Osteoblast (primary cell): ENCODE data around the gene OR2A1. TPM values are rescaled to one million over a fixed set of nuclear protein-coding genes. Genes with fewer than 3 reads are reported as not detected.
"Not testable (repeated sequence)": the region's sequence is repeated elsewhere in the genome, so short reads cannot be mapped to it uniquely, and the experiment has no call there.

ENCODE experiments used
- DNase-seq: peaks from one replicate; pipeline ENCODE4 v3.0.0; 2011; ENCODE audit warnings: low spot score, mixed read lengths; ENCODE audit not compliant: insufficient read length; ENCODE audit errors: missing footprints
- H2AFZ ChIP-seq: 2 replicates; pipeline ENCODE4 v1.6.0; 2011; ENCODE audit warnings: mild to moderate bottlenecking, low read length
- H3K27ac ChIP-seq: 2 replicates; pipeline ENCODE4 v1.5.1; 2011; ENCODE audit warnings: mild to moderate bottlenecking, low read depth, low read length, moderate library complexity
- H3K27me3 ChIP-seq: 2 replicates; pipeline ENCODE4 v1.6.0; 2012; ENCODE audit warnings: mild to moderate bottlenecking, control low read depth, inconsistent platforms, low read length, moderate library complexity; ENCODE audit not compliant: insufficient read depth
- H3K36me3 ChIP-seq: 2 replicates; pipeline ENCODE4 v1.5.1; 2011; ENCODE audit warnings: mild to moderate bottlenecking, low read length, control low read depth, moderate library complexity; ENCODE audit not compliant: insufficient read depth
- H3K4me1 ChIP-seq: 2 replicates; pipeline ENCODE4 v1.5.1; 2011; ENCODE audit warnings: mild to moderate bottlenecking, low read length, control low read depth, moderate library complexity; ENCODE audit not compliant: insufficient read depth
- H3K4me2 ChIP-seq: 2 replicates; pipeline ENCODE4 v1.6.0; 2011; ENCODE audit warnings: mild to moderate bottlenecking, low read length; ENCODE audit not compliant: insufficient read depth
- H3K4me3 ChIP-seq: fragments of 200-600 bp; sonication (generic); 3 replicates; pipeline ENCODE4 v1.5.1; 2012; ENCODE audit warnings: mild to moderate bottlenecking, low read length, inconsistent platforms; ENCODE audit not compliant: insufficient read depth
- H3K79me2 ChIP-seq: 2 replicates; pipeline ENCODE4 v1.6.0; 2012; ENCODE audit warnings: mild to moderate bottlenecking, low read length, control low read depth, inconsistent platforms; ENCODE audit not compliant: insufficient read depth
- H3K9me3 ChIP-seq: 2 replicates; pipeline ENCODE4 v1.5.1; 2011; ENCODE audit warnings: low read depth, low read length, control low read depth
- H4K20me1 ChIP-seq: 2 replicates; pipeline ENCODE4 v1.6.0; 2012; ENCODE audit warnings: mild to moderate bottlenecking, low read length, control low read depth; ENCODE audit not compliant: insufficient read depth
- total RNA-seq: library from RNA; depleted of rRNA; stranded (reverse); fragments of >200 nt; gene quantifications from 2 replicates; pipeline ENCODE4 v1.2.3, GENCODE V29; 2012

OR2A1 gene
- total RNA-seq, 1 donor: 0.36 TPM

- H3K4me2 ChIP-seq, H3K79me2 ChIP-seq, H3K4me1 ChIP-seq, H3K4me3 ChIP-seq, H3K27ac ChIP-seq, H3K9me3 ChIP-seq, DNase-seq, H3K36me3 ChIP-seq, H4K20me1 ChIP-seq, H2AFZ ChIP-seq, H3K27me3 ChIP-seq: not testable (repeated sequence)
Measured at GRCh38 chr7:144317537-144317936, 5.3 kb downstream of the OR2A1 start.

GRCh38 chr7:144319547-144319946 is 7.3 kb downstream of the OR2A1 start:
- H3K36me3 ChIP-seq, H3K27me3 ChIP-seq, H3K4me3 ChIP-seq, H3K27ac ChIP-seq, DNase-seq, H4K20me1 ChIP-seq, H3K9me3 ChIP-seq, H3K4me2 ChIP-seq, H3K4me1 ChIP-seq, H2AFZ ChIP-seq, H3K79me2 ChIP-seq: not testable (repeated sequence)

DNA sequence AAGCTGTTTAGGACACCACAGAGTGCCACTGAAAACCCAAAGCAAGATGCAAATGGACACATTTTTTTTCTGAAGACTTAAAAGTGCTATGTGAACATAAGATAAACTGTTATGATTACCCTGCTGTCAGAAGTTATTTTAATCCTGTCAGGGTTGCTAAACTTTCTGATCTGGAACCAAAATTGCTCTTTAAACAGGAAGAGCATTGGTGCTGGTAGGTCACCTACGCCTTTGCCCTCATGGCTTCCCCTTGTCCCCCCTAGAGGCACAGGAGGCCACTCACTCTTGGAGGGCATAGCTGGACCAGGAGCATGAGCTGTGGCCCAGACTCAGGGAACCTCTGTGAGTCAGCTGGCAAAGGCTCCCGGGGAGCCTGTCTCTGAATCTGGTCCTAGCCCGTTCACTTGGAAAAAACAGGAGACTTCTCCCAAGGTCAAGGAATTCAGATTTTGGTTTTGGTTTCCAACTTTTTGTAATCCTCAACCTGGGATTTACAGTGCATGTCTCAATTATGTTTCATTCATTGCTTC is 9.5 kb downstream of the OR2A1 start:
- not testable (repeated sequence) for H3K4me3 ChIP-seq, H3K79me2 ChIP-seq, H4K20me1 ChIP-seq, H3K36me3 ChIP-seq, H2AFZ ChIP-seq, H3K4me1 ChIP-seq, H3K4me2 ChIP-seq, H3K27ac ChIP-seq, DNase-seq, H3K27me3 ChIP-seq, H3K9me3 ChIP-seq

GRCh38 chr7:144323359-144323758 is 11.1 kb downstream of the OR2A1 start:
- not testable (repeated sequence) for DNase-seq, H3K36me3 ChIP-seq, H2AFZ ChIP-seq, H3K9me3 ChIP-seq, H3K79me2 ChIP-seq, H3K4me1 ChIP-seq, H3K4me2 ChIP-seq, H3K4me3 ChIP-seq, H3K27ac ChIP-seq, H3K27me3 ChIP-seq, H4K20me1 ChIP-seq

- not testable (repeated sequence) for H3K27me3 ChIP-seq, H3K9me3 ChIP-seq, H3K79me2 ChIP-seq, H3K27ac ChIP-seq, H2AFZ ChIP-seq, DNase-seq, H3K4me2 ChIP-seq, H4K20me1 ChIP-seq, H3K4me1 ChIP-seq, H3K4me3 ChIP-seq, H3K36me3 ChIP-seq
Measured at GRCh38 chr7:144325868-144326267, 13.6 kb downstream of the OR2A1 start.

- H3K4me1 ChIP-seq, H3K4me2 ChIP-seq, H3K36me3 ChIP-seq, H3K79me2 ChIP-seq, DNase-seq, H3K27ac ChIP-seq, H3K27me3 ChIP-seq, H2AFZ ChIP-seq, H3K9me3 ChIP-seq, H4K20me1 ChIP-seq, H3K4me3 ChIP-seq: not testable (repeated sequence)
Measured at GRCh38 chr7:144330044-144330443, 17.8 kb downstream of the OR2A1 start.

DNA sequence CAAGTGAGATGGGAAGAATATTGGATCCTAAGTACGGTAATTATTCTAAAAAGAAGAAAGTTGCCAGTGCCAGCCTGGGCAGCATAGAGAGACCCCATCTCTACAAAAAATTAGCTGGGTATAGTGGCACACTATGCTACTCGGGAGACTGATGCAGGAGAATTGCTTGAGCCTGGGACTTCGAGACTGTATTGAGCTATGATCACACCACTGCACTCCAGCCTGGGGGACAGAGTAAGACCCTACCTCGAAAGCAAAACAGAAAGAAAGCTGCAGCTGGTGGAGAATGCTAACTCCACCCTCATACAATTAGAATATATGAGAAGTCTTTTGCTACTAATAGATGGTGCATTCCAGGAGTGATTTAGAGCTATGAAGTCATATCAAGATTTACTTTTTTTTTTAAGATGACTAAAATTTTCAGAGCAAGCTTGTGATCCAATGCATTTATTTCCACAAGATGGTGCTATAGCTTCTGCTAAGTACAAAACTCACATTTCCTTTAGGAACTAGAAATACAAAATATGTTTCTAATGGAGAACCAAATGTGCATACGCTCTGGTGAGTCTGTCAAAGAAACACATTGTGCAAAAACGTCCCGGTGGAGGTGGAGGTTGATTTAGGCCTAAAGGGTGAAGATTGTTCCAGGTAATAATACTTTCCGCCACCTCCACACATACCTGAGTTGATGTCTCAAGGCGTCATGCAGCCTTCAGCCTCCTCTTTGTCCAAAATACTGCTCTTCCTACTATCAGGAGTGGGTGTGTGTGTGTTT is 19.2 kb downstream of the OR2A1 start:
- DNase-seq, H3K4me1 ChIP-seq, H3K4me2 ChIP-seq, H3K27ac ChIP-seq, H2AFZ ChIP-seq, H4K20me1 ChIP-seq, H3K9me3 ChIP-seq, H3K27me3 ChIP-seq, H3K79me2 ChIP-seq, H3K4me3 ChIP-seq, H3K36me3 ChIP-seq: not testable (repeated sequence)

- H3K9me3 ChIP-seq, DNase-seq, H3K4me1 ChIP-seq, H3K36me3 ChIP-seq, H4K20me1 ChIP-seq, H3K27ac ChIP-seq, H2AFZ ChIP-seq, H3K79me2 ChIP-seq, H3K27me3 ChIP-seq, H3K4me2 ChIP-seq, H3K4me3 ChIP-seq: not testable (repeated sequence)
Measured at GRCh38 chr7:144331996-144332288, 19.7 kb downstream of the OR2A1 start.

DNA sequence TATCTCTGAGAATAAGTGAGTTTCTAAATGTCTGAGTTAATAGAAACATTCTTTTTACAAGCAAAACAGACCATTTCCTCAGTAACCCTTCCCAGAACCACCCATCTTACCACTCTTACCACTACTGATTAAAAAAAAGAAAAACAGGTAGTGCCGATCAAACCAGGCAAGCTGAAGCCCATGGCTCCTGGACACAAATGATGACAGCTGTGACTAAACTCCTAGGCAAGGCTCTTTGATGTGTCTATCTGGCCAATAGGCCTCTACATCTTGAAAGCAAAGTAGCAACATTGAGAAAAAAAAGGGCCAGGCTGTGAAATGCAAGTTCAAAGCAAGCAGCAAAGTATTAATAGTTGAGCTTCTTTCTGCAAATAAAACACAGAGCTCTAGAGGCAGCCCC is 36.4 kb downstream of the OR2A1 start:
- H3K4me3 ChIP-seq, H3K79me2 ChIP-seq, H3K4me2 ChIP-seq, H2AFZ ChIP-seq, DNase-seq, H3K4me1 ChIP-seq, H3K27ac ChIP-seq, H3K36me3 ChIP-seq, H3K27me3 ChIP-seq, H4K20me1 ChIP-seq, H3K9me3 ChIP-seq: not testable (repeated sequence)
